Sigmoid colon (tissue), 7 donors: ENCODE data around the gene USP34. TPM values are rescaled to one million over a fixed set of nuclear protein-coding genes. Genes with fewer than 3 reads are reported as not detected.

Experiments
- DNase-seq: peaks from one replicate; pipeline ENCODE4 v3.0.0-alpha.2; 2019
- H3K27ac ChIP-seq, 4 donors: fragments of 200-600 bp; sonication (generic); one replicate each; pipeline ENCODE4 v1.5.1; 2016 to 2019; ENCODE audit warnings: mild to moderate bottlenecking in 1 of 4
- H3K27me3 ChIP-seq, 3 donors: fragments of 200-600 bp; sonication (generic); one replicate each; pipeline ENCODE4 v1.5.1; 2019; ENCODE audit warnings: mild to moderate bottlenecking in 1 of 3
- H3K36me3 ChIP-seq, 4 donors: fragments of 200-600 bp; sonication (generic); one replicate each; pipeline ENCODE4 v1.5.1; 2016 to 2019
- H3K4me1 ChIP-seq, 4 donors: fragments of 200-600 bp; sonication (generic); one replicate each; pipeline ENCODE4 v1.5.1; 2017 to 2019
- H3K4me3 ChIP-seq, 4 donors: fragments of 200-600 bp; sonication (generic); one replicate each; pipeline ENCODE4 v1.5.1; 2017 to 2019; ENCODE audit warnings: mild to moderate bottlenecking in 2 of 4, moderate library complexity in 1 of 4
- H3K9me3 ChIP-seq, 4 donors: fragments of 200-600 bp in 3 of 4; sonication (generic) in 3 of 4; one replicate each; pipeline versions ENCODE4 v1.5.1 to v1.6.1; 2013 to 2019
- CTCF ChIP-seq, 4 experiments: fragments of 450-650 bp in 3 of 4; fragments of 200-600 bp in 1 of 4; IDR thresholded peaks; one replicate each; pipeline ENCODE4 v1.5.1; 2016 to 2019; ENCODE audit warnings: antibody characterized with exemption in 4 of 4, mild to moderate bottlenecking in 3 of 4, moderate library complexity in 2 of 4
- EP300 ChIP-seq, 4 donors: sonication (generic); formaldehyde crosslinking; IDR thresholded peaks; one replicate each; pipeline ENCODE4 v1.6.1; 2017; ENCODE audit warnings: antibody characterized with exemption in 4 of 4
- POLR2A ChIP-seq, 2 donors: fragments of 450-650 bp; IDR thresholded peaks; one replicate each; pipeline ENCODE4 v1.6.1; 2016; ENCODE audit warnings: antibody characterized with exemption in 2 of 2, mild to moderate bottlenecking in 2 of 2, moderate library complexity in 2 of 2
- POLR2AphosphoS5 ChIP-seq, 4 donors: sonication (generic); formaldehyde crosslinking; IDR thresholded peaks; one replicate each; pipeline ENCODE4 v1.6.1; 2017; ENCODE audit warnings: antibody characterized with exemption in 4 of 4
- WGBS, 2 donors: extraction: QIAGEN DNeasy Blood & Tissue Kit; methylation state at CpG; one replicate each; pipeline ENCODE4 v1.1.7; 2013; 5-methylcytosine and 5-hydroxymethylcytosine counted together
- intact Hi-C: fragments of 100-400 bp; cut with DNase I; formaldehyde crosslinking; loops from one replicate; pipeline ENCODE4 v1.15.1; 2023
- polyA plus RNA-seq, 3 donors: library from polyadenylated mRNA; stranded (reverse); fragments of 200-250 nt; gene quantifications; one replicate each; pipeline ENCODE4 v1.2.3, GENCODE V29; 2013
- total RNA-seq, 4 donors: library from RNA; depleted of rRNA; stranded (reverse); fragments of >200 nt; gene quantifications; one replicate each; pipeline ENCODE4 v1.1.0, GENCODE V29; 2016
- donor health status: healthy with polysubstance abuse.
- donor health status: Bipolar disorder and iron deficiency.
- donor health status: healthy.

Gene USP34
- total and polyA plus RNA-seq, 7 donors: 23.6 to 158 (median 135) TPM

GRCh38 chr2:61241266-61241665 lies 229.6 kb downstream of the USP34 start:
- Histone ChIP-seq H3K4me1 (no peaks in the 10 kb centered on the region), H3K9me3 (no peaks in the 10 kb centered on the region), H3K27ac (no peak overlapping the region), H3K4me3 (no peak overlapping the region), H3K36me3 (peaks cover 6 to 62% (median 18%) of the 10 kb centered on the region in 4 donors), H3K27me3 (no peaks in the 10 kb centered on the region)
- intact Hi-C loops: no loop called here
- 97 to 98% methylated on average over 6 of the region's 6 CpGs for WGBS, 2 donors
- TF ChIP-seq POLR2AphosphoS5 (IDR thresholded peaks at IDR 0.05): no peak
- no peak for TF ChIP-seq POLR2A (IDR thresholded peaks at IDR 0.05)
- TF ChIP-seq CTCF (IDR thresholded peaks at IDR 0.05): no peak
- no peak for TF ChIP-seq EP300 (IDR thresholded peaks at IDR 0.05)
- DNase-seq: no peak

- Histone ChIP-seq H3K27me3 (no peaks in the 10 kb centered on the region), H3K4me3 (no peak overlapping the region), H3K36me3 (peaks cover 6 to 60% (median 24%) of the 10 kb centered on the region in 4 donors), H3K27ac (no peak overlapping the region), H3K9me3 (no peaks in the 10 kb centered on the region), H3K4me1 (no peaks in the 10 kb centered on the region)
- intact Hi-C loops: no loop called here
- no peak for DNase-seq
- WGBS, 2 donors: 48 to 81% methylated on average over 1 of the region's 1 CpG
- no peak for TF ChIP-seq EP300 (IDR thresholded peaks at IDR 0.05)
- no peak for TF ChIP-seq POLR2A (IDR thresholded peaks at IDR 0.05)
- no peak for TF ChIP-seq CTCF (IDR thresholded peaks at IDR 0.05)
- no peak for TF ChIP-seq POLR2AphosphoS5 (IDR thresholded peaks at IDR 0.05)
Observed at GRCh38 chr2:61238219-61239012, 232.5 kb downstream of the USP34 start.

GRCh38 chr2:61235716-61236115 lies 235.2 kb downstream of the USP34 start:
- peaks cover 2 to 66% (median 19%) of the 10 kb centered on the region in 4 donors for H3K36me3 ChIP-seq
- WGBS, 2 donors: 93 to 95% methylated on average over 2 of the region's 2 CpGs

GRCh38 chr2:61233581-61233980 lies 237.3 kb downstream of the USP34 start:
- WGBS, 2 donors: 92 to 94% methylated on average over 1 of the region's 1 CpG
- Histone ChIP-seq H3K27ac (no peak overlapping the region), H3K4me1 (no peaks in the 10 kb centered on the region), H3K27me3 (no peaks in the 10 kb centered on the region), H3K4me3 (no peak overlapping the region), H3K36me3 (peaks cover 3 to 72% (median 26%) of the 10 kb centered on the region in 4 donors), H3K9me3 (no peaks in the 10 kb centered on the region)
- no peak for DNase-seq
- TF ChIP-seq POLR2AphosphoS5 (IDR thresholded peaks at IDR 0.05) (no peak), POLR2A (IDR thresholded peaks at IDR 0.05) (no peak), EP300 (IDR thresholded peaks at IDR 0.05) (no peak), CTCF (IDR thresholded peaks at IDR 0.05) (no peak)
- intact Hi-C loops: no loop called here

More at GRCh38 chr2:61235716-61236115, 235.2 kb downstream of the USP34 start:
- Histone ChIP-seq H3K4me3 (no peak overlapping the region), H3K27me3 (no peaks in the 10 kb centered on the region), H3K4me1 (no peaks in the 10 kb centered on the region), H3K9me3 (no peaks in the 10 kb centered on the region), H3K27ac (no peak overlapping the region)
- DNase-seq: no peak
- intact Hi-C loops: no loop called here
- TF ChIP-seq CTCF (IDR thresholded peaks at IDR 0.05) (no peak), EP300 (IDR thresholded peaks at IDR 0.05) (no peak)
